ES-I3 (cell line): Measurements from ENCODE around the gene HAPLN2.

Experiments
- H3K36me3 ChIP-seq: 2 replicates; pipeline ENCODE4 v1.6.1; 2013; ENCODE audit warnings: mild to moderate bottlenecking, low read length, control low read depth, moderate library complexity; ENCODE audit not compliant: insufficient read depth
- H3K4me1 ChIP-seq: 2 replicates; pipeline ENCODE4 v1.6.1; 2013; ENCODE audit warnings: mild to moderate bottlenecking, control low read depth, low read length; ENCODE audit not compliant: insufficient read depth
- H3K9ac ChIP-seq: 2 replicates; pipeline ENCODE4 v1.6.1; 2013; ENCODE audit warnings: low read depth, mild to moderate bottlenecking, low read length, moderate library complexity
- H3K9me3 ChIP-seq: 2 replicates; pipeline ENCODE4 v1.6.1; 2013; ENCODE audit warnings: mild to moderate bottlenecking, low read length, moderate library complexity; ENCODE audit not compliant: control insufficient read depth, insufficient read depth

The HAPLN2 gene

DNA sequence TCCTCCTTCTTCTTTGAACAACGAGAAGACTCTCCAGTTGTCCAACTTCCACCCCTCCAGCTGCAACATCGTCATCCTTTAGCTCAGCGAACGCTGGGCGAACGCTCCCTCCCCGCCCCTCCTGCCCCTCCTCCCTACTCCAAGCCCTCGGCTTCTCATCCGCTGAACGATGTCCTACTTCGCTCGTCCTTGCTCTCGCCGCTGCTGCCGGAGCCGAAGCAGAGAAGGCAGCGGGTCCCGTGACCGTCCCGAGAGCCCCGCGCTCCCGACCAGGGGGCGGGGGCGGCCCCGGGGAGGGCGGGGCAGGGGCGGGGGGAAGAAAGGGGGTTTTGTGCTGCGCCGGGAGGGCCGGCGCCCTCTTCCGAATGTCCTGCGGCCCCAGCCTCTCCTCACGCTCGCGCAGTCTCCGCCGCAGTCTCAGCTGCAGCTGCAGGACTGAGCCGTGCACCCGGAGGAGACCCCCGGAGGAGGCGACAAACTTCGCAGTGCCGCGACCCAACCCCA is 22.6 kb downstream of the HAPLN2 start, which contains the start of gene BCAN:
BCAN (plus strand) TSS at position 357 of the 504 bp plus-strand sequence. CDS start 3,938 bp downstream, outside the sequence.
- peaks cover 16% of the 10 kb centered on the region for H3K4me1 ChIP-seq
- peak within 1 kb of the TSS; percentile 56; the same call in 1 of the 2 replicates for H3K9ac ChIP-seq
- H3K36me3 ChIP-seq: no peaks in the 10 kb centered on the region
- H3K9me3 ChIP-seq: no peaks in the 10 kb centered on the region

DNA sequence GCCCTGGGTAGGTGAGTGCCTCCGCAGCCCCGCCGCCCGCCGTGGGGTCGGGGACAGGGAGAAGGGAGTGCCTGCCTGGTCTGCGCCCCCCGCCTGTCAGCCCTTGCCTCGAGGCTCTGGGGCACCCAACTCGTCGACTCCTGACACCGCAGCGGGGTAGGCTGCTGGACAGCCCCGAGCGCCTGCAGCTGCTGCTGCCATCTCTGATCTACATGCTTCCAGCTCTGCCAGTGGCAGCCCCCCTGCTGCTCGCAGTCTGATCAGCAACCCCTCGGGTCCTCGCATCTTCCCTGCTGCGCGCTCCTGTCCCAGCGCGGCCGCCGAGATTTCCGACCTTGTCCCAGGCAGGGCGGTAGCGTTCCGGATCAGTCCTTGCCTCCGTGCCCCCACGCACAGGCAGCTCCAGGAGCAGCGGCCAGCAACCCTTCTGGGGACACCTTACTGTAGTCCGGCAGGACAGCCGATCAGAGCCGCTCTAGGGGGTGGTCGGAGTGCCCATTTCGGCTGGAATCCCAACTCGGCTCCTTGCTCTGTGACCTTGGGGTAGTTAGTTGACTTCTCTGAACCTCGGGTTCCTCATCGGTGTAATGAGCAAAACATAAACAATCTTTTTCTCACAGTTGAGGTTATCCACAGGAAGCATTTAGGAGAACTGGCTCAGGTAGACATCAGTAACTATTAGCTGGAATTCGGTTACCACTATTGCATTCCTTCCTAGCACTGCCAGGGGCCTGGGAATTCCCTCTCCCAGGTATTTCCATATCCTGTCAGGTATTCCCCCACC is 23.2 kb downstream of the HAPLN2 start:
- H3K9me3 ChIP-seq: no peaks in the 10 kb centered on the region
- peaks cover 16% of the 10 kb centered on the region for H3K4me1 ChIP-seq
- peak overlapping the region; percentile 56; the same call in 1 of the 2 replicates for H3K9ac ChIP-seq
- no peaks in the 10 kb centered on the region for H3K36me3 ChIP-seq

DNA sequence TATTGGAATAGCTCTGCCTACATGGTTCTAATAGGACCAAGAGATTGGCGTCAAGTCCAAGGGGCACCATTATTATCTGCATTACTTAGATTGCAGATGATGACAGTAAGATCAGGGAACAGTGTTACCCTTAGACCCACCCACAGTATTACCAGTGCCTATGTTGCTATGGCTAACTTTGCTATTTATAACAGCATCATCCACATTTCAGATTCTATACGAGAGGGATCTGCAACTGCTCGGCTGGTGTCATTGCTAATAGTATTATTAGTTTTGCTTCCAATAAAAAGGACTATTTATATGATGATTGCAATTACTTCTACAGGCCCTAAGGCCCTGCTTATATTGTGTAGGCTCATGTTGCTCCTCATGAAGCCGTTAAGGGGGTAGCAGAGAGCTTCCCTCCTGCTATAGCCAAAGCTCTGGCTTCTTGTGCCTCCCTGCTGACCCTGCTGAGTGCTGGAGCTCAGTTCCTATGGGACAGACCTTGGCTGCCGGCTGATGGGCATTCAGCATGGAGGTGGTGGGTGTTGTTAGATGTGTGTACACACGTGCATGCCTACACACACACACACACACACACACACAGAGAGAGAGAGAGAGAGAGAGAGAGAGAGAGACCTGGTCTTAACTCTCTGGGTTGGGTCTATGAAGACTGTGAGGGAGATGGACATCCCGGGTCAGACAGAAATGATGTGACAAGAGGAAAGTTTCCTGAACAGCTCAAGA is 24.0 kb downstream of the HAPLN2 start:
- Histone ChIP-seq H3K9me3 (no peaks in the 10 kb centered on the region), H3K9ac (no peak overlapping the region), H3K36me3 (no peaks in the 10 kb centered on the region)

DNA sequence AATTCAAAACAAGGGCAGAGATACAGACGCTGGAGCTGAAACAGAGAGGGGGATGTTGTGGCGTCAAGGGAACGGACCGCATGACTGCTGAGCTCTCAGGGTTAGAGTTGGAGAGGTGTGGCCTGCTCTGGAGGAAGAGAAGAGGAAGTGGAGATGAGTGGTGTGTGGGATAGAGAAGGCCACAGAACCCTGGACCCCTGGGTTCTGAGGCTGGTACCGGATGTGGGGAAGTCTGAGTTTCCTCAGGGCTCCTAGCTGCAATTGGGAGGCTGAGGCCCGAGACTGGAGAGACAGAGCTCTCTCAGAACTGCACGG is 24.5 kb downstream of the HAPLN2 start:
- Histone ChIP-seq H3K4me1 (peaks cover 17% of the 10 kb centered on the region), H3K9ac (no peak overlapping the region), H3K36me3 (no peaks in the 10 kb centered on the region), H3K9me3 (no peaks in the 10 kb centered on the region)

More for the DNA sequence above, 24.0 kb downstream of the HAPLN2 start:
- peaks cover 16% of the 10 kb centered on the region for H3K4me1 ChIP-seq

DNA sequence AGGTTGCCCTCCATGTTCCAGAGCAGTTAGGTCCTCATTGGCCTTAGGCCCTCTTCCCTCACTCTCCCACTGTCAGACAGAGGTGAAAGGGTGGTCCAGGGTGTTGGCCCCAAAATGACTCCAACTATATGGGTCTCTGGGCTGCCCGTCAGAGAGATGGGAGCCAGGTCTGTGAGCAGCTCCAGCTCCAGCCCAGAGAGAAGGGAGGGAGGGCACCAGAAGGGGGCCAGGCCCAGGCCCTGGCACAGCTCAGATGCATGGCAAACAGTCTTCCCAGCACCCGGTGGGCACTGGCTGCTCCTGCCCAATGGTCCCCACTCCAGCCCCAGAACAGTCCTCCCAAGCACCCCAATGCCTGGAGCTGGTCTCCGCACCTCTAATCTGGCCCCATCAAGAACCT is 24.9 kb downstream of the HAPLN2 start:
- H3K36me3 ChIP-seq: no peaks in the 10 kb centered on the region
- no peaks in the 10 kb centered on the region for H3K9me3 ChIP-seq
- H3K9ac ChIP-seq: no peak overlapping the region
- peaks cover 19% of the 10 kb centered on the region for H3K4me1 ChIP-seq

DNA sequence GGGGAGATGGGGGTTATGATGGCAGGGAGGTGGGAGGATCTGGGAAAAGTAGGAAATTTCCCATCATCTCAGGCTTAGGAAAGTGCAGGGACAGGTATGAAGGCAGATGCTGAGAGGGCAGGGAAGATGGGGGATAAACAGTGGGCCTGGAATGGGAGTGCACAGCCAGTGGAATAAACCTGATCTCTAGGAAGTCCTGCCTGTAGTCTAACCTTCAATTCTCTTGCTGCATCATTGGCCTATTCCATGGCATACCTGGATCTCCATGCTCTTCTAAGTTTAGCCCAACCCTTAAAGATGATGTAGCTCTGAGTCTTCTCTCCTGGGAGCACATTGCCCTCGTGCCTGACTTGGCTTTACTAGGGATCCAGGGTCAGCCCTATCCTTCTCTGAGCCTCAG is 25.4 kb downstream of the HAPLN2 start:
- Histone ChIP-seq H3K4me1 (peaks cover 17% of the 10 kb centered on the region), H3K36me3 (no peaks in the 10 kb centered on the region), H3K9me3 (no peaks in the 10 kb centered on the region), H3K9ac (no peak overlapping the region)

DNA sequence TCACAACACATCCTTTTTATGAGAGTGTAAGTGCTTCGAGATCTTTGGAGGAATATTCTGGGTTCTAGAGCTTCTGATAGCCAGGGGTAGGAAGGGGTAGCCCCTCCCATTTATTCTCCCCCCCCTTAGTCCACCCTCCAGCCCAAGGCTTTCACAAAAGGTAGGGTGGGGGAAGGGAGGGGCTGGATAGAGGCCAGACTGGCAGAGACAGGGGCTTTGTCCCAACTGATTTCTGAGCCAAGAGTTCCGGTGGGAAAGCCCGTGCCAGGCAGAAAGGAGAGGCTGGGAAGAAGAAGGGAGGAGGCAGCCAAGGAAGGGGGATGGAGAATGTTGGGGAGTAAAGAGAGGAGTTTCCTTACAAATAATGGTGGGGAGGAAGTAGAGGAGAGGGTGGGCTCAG is 25.8 kb downstream of the HAPLN2 start:
- Histone ChIP-seq H3K36me3 (no peaks in the 10 kb centered on the region), H3K4me1 (peaks cover 14% of the 10 kb centered on the region), H3K9ac (no peak overlapping the region), H3K9me3 (no peaks in the 10 kb centered on the region)

DNA sequence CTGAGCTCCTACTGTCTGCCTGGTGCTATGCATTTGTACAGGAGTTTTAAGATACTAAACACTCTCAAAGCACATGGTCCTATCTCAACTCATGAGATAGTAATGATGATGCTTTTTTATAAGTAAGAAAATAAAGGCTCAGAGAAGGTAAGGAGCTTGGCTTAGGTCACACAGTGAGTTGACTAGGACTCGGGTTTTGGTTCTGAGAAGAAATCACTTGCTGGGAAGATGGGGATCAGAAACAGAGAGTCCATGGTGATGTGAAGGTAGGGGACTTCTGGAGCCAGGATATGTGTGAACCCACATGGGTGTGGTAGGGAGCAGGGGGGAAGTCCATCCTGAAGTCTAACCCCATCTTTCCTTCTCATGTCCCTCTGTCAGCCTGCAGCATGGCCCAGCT is 26.5 kb downstream of the HAPLN2 start:
- Histone ChIP-seq H3K9me3 (no peaks in the 10 kb centered on the region), H3K36me3 (no peaks in the 10 kb centered on the region), H3K4me1 (peaks cover 14% of the 10 kb centered on the region), H3K9ac (no peak overlapping the region)

DNA sequence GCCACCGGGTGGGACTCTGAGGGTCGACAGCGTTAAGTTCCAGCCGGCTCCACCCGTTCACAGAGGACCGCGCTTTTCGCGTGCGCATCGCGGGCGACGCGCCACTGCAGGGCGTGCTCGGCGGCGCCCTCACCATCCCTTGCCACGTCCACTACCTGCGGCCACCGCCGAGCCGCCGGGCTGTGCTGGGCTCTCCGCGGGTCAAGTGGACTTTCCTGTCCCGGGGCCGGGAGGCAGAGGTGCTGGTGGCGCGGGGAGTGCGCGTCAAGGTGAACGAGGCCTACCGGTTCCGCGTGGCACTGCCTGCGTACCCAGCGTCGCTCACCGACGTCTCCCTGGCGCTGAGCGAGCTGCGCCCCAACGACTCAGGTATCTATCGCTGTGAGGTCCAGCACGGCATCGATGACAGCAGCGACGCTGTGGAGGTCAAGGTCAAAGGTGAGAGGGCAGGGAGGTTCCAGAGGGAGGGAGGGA is 27.6 kb downstream of the HAPLN2 start:
- no peaks in the 10 kb centered on the region for H3K9me3 ChIP-seq
- H3K9ac ChIP-seq: no peak overlapping the region
- no peaks in the 10 kb centered on the region for H3K36me3 ChIP-seq
- peaks cover 9% of the 10 kb centered on the region; the same call in 1 of the 2 replicates for H3K4me1 ChIP-seq

DNA sequence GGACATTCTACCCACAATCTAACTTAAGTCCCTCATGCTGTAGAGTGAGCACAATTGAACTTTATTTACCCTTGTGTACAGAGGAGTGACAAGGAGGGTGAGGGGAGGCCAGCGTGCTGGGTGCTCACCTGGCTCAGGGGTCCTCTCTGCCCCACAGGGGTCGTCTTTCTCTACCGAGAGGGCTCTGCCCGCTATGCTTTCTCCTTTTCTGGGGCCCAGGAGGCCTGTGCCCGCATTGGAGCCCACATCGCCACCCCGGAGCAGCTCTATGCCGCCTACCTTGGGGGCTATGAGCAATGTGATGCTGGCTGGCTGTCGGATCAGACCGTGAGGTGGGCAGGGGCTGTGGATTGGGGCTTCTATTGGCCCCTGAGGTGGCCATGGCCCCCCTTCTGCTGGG is 28.1 kb downstream of the HAPLN2 start:
- no peaks in the 10 kb centered on the region for H3K9me3 ChIP-seq
- no peaks in the 10 kb centered on the region for H3K36me3 ChIP-seq
- no peak overlapping the region for H3K9ac ChIP-seq
- H3K4me1 ChIP-seq: peaks cover 9% of the 10 kb centered on the region; the same call in 1 of the 2 replicates

DNA sequence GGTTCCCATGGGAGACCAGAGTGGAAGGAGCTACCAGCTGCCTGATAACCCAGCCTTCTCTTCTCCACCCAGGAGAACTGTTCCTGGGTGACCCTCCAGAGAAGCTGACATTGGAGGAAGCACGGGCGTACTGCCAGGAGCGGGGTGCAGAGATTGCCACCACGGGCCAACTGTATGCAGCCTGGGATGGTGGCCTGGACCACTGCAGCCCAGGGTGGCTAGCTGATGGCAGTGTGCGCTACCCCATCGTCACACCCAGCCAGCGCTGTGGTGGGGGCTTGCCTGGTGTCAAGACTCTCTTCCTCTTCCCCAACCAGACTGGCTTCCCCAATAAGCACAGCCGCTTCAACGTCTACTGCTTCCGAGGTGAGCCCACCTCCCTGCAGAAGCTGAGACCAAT is 29.3 kb downstream of the HAPLN2 start:
- Histone ChIP-seq H3K4me1 (peaks cover 5% of the 10 kb centered on the region; the same call in 1 of the 2 replicates), H3K9me3 (no peaks in the 10 kb centered on the region), H3K9ac (no peak overlapping the region), H3K36me3 (no peaks in the 10 kb centered on the region)

DNA sequence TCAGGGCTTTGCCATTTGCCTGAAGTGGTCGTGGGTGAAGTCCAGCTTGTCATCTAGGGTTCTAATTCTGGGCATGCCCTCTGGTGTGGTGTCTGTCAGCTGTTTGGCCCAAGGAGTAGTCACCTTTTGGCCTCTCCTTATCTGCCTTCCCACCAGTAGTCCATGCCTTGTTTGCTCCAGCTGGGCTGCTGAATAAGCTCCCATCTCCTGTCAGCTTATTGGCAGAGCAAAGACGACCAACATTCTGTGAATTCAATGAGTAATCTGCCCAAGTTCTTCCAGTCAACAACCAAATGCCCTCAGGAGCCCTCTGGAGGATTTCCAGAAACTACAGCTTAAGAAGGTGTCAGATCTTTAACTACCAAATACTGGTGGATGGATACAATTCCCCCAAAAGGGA is 29.7 kb downstream of the HAPLN2 start:
- H3K36me3 ChIP-seq: no peaks in the 10 kb centered on the region
- H3K9ac ChIP-seq: no peak overlapping the region
- no peaks in the 10 kb centered on the region for H3K9me3 ChIP-seq
- H3K4me1 ChIP-seq: peaks cover 5% of the 10 kb centered on the region; the same call in 1 of the 2 replicates

DNA sequence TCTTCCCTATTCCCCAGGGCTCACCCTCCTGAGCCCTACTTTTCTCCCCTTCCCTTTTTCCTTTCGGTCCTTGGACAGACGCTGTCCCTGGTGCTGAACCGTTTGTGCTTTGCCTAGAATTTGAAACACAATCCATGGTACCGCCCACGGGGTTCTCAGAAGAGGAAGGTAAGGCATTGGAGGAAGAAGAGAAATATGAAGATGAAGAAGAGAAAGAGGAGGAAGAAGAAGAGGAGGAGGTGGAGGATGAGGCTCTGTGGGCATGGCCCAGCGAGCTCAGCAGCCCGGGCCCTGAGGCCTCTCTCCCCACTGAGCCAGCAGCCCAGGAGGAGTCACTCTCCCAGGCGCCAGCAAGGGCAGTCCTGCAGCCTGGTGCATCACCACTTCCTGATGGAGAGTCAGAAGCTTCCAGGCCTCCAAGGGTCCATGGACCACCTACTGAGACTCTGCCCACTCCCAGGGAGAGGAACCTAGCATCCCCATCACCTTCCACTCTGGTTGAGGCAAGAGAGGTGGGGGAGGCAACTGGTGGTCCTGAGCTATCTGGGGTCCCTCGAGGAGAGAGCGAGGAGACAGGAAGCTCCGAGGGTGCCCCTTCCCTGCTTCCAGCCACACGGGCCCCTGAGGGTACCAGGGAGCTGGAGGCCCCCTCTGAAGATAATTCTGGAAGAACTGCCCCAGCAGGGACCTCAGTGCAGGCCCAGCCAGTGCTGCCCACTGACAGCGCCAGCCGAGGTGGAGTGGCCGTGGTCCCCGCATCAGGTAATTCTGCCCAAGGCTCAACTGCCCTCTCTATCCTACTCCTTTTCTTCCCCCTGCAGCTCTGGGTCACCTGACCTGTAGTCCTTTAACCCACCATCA is 33.1 kb downstream of the HAPLN2 start:
- peaks cover 10% of the 10 kb centered on the region; the same call in 1 of the 2 replicates for H3K4me1 ChIP-seq
- H3K36me3 ChIP-seq: no peaks in the 10 kb centered on the region
- no peaks in the 10 kb centered on the region for H3K9me3 ChIP-seq
- H3K9ac ChIP-seq: no peak overlapping the region

DNA sequence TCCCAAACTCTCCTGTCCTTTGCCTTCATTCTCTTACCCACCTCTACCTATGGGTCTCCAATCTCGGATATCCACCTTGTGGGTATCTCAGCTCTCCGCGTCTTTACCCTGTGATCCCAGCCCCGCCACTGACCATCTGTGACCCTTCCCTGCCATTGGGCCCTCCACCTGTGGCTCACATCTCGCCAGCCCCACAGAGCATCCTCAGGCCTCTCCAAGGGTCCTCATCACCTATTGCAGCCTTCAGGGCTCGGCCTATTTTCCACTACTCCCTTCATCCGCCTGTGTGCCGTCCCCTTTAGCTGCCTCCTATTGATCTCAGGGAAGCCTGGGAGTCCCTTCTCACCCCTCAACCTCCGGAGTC is 33.8 kb downstream of the HAPLN2 start:
- peaks cover 10% of the 10 kb centered on the region for H3K4me1 ChIP-seq
- H3K9ac ChIP-seq: no peak overlapping the region
- no peaks in the 10 kb centered on the region for H3K36me3 ChIP-seq
- no peaks in the 10 kb centered on the region for H3K9me3 ChIP-seq
